ENCODE measurements around the gene PGF.

The PGF gene

GRCh38 chr14:74953686-74954085 is 1.7 kb downstream of the PGF start:
- no peak overlapping the region for H3K27ac ChIP-seq (ENCODE audit: low read length)
- peaks cover 8% of the 10 kb centered on the region for H3K27me3 ChIP-seq (ENCODE audit: low read depth, low read length)
- peak overlapping the region; percentile 44 to 68 for H3K4me3 ChIP-seq (ENCODE audit: low read depth in 1 of 2, low read length in 2 of 2)

GRCh38 chr14:74952697-74953484 is 2.5 kb downstream of the PGF start:
- peaks cover 0 to 15% of the 10 kb centered on the region in 2 donors for H3K4me1 ChIP-seq (ENCODE audit: control insufficient read depth in 1 of 2, insufficient read depth in 2 of 2, low read length in 2 of 2)
- peaks cover 8% of the 10 kb centered on the region for H3K27me3 ChIP-seq (ENCODE audit: low read depth, low read length)
- H3K36me3 ChIP-seq (ENCODE audit: control insufficient read depth in 1 of 2, insufficient read depth in 2 of 2, low read length in 2 of 2), result no peaks in the 10 kb centered on the region
- H3K9me3 ChIP-seq (ENCODE audit: control insufficient read depth in 1 of 2, low read length in 2 of 2), result no peaks in the 10 kb centered on the region
- H3K4me3 ChIP-seq (ENCODE audit: low read depth in 1 of 2, low read length in 2 of 2), result no peak overlapping the region
- no peak overlapping the region for H3K27ac ChIP-seq (ENCODE audit: low read length)

More at GRCh38 chr14:74953686-74954085, 1.7 kb downstream of the PGF start:
- no peaks in the 10 kb centered on the region for H3K9me3 ChIP-seq (ENCODE audit: control insufficient read depth in 1 of 2, low read length in 2 of 2)
- peaks cover 0 to 15% of the 10 kb centered on the region in 2 donors for H3K4me1 ChIP-seq (ENCODE audit: control insufficient read depth in 1 of 2, insufficient read depth in 2 of 2, low read length in 2 of 2)
- H3K36me3 ChIP-seq (ENCODE audit: control insufficient read depth in 1 of 2, insufficient read depth in 2 of 2, low read length in 2 of 2), result no peaks in the 10 kb centered on the region

- Histone ChIP-seq H3K4me3 (ENCODE audit: low read depth in 1 of 2, low read length in 2 of 2) (no peak overlapping the region), H3K9me3 (ENCODE audit: control insufficient read depth in 1 of 2, low read length in 2 of 2) (no peaks in the 10 kb centered on the region), H3K36me3 (ENCODE audit: control insufficient read depth in 1 of 2, insufficient read depth in 2 of 2, low read length in 2 of 2) (no peaks in the 10 kb centered on the region), H3K27ac (ENCODE audit: low read length) (no peak overlapping the region), H3K27me3 (ENCODE audit: low read depth, low read length) (peaks cover 8% of the 10 kb centered on the region), H3K4me1 (ENCODE audit: control insufficient read depth in 1 of 2, insufficient read depth in 2 of 2, low read length in 2 of 2) (peaks cover 0 to 15% of the 10 kb centered on the region in 2 donors)
Observed at GRCh38 chr14:74952180-74952665, 3.2 kb downstream of the PGF start.

GRCh38 chr14:74951443-74952179 is 3.8 kb downstream of the PGF start:
- peak overlapping the region; percentile 16 for H3K27ac ChIP-seq (ENCODE audit: low read length)
- H3K36me3 ChIP-seq (ENCODE audit: control insufficient read depth in 1 of 2, insufficient read depth in 2 of 2, low read length in 2 of 2), result no peaks in the 10 kb centered on the region
- H3K4me3 ChIP-seq (ENCODE audit: low read depth in 1 of 2, low read length in 2 of 2), result no peak overlapping the region
- H3K27me3 ChIP-seq (ENCODE audit: low read depth, low read length), result peaks cover 8% of the 10 kb centered on the region
- peaks cover 0 to 19% of the 10 kb centered on the region in 2 donors for H3K4me1 ChIP-seq (ENCODE audit: control insufficient read depth in 1 of 2, insufficient read depth in 2 of 2, low read length in 2 of 2)
- H3K9me3 ChIP-seq (ENCODE audit: control insufficient read depth in 1 of 2, low read length in 2 of 2), result no peaks in the 10 kb centered on the region

GRCh38 chr14:74950795-74951442 is 4.5 kb downstream of the PGF start:
- Histone ChIP-seq H3K9me3 (ENCODE audit: control insufficient read depth in 1 of 2, low read length in 2 of 2) (no peaks in the 10 kb centered on the region), H3K27me3 (ENCODE audit: low read depth, low read length) (peaks cover 8% of the 10 kb centered on the region), H3K4me3 (ENCODE audit: low read depth in 1 of 2, low read length in 2 of 2) (no peak overlapping the region), H3K27ac (ENCODE audit: low read length) (peak overlapping the region; percentile 16), H3K4me1 (ENCODE audit: control insufficient read depth in 1 of 2, insufficient read depth in 2 of 2, low read length in 2 of 2) (peaks cover 0 to 26% of the 10 kb centered on the region in 2 donors), H3K36me3 (ENCODE audit: control insufficient read depth in 1 of 2, insufficient read depth in 2 of 2, low read length in 2 of 2) (no peaks in the 10 kb centered on the region)

- Histone ChIP-seq H3K9me3 (ENCODE audit: control insufficient read depth in 1 of 2, low read length in 2 of 2) (no peaks in the 10 kb centered on the region), H3K27me3 (ENCODE audit: low read depth, low read length) (peaks cover 8% of the 10 kb centered on the region), H3K4me3 (ENCODE audit: low read depth in 1 of 2, low read length in 2 of 2) (no peak overlapping the region), H3K36me3 (ENCODE audit: control insufficient read depth in 1 of 2, insufficient read depth in 2 of 2, low read length in 2 of 2) (no peaks in the 10 kb centered on the region), H3K27ac (ENCODE audit: low read length) (no peak overlapping the region), H3K4me1 (ENCODE audit: control insufficient read depth in 1 of 2, insufficient read depth in 2 of 2, low read length in 2 of 2) (peaks cover 0 to 23% of the 10 kb centered on the region in 2 donors)
Observed at GRCh38 chr14:74949859-74950573, 5.4 kb downstream of the PGF start.

- Histone ChIP-seq H3K9me3 (ENCODE audit: control insufficient read depth in 1 of 2, low read length in 2 of 2) (no peaks in the 10 kb centered on the region), H3K27me3 (ENCODE audit: low read depth, low read length) (peaks cover 8% of the 10 kb centered on the region), H3K27ac (ENCODE audit: low read length) (no peak overlapping the region), H3K36me3 (ENCODE audit: control insufficient read depth in 1 of 2, insufficient read depth in 2 of 2, low read length in 2 of 2) (no peaks in the 10 kb centered on the region), H3K4me3 (ENCODE audit: low read depth in 1 of 2, low read length in 2 of 2) (no peak overlapping the region), H3K4me1 (ENCODE audit: control insufficient read depth in 1 of 2, insufficient read depth in 2 of 2, low read length in 2 of 2) (peaks cover 0 to 16% of the 10 kb centered on the region in 2 donors)
Observed at GRCh38 chr14:74949191-74949601, 6.2 kb downstream of the PGF start.

- Histone ChIP-seq H3K4me1 (ENCODE audit: control insufficient read depth in 1 of 2, insufficient read depth in 2 of 2, low read length in 2 of 2) (peaks cover 0 to 12% of the 10 kb centered on the region in 2 donors), H3K36me3 (ENCODE audit: control insufficient read depth in 1 of 2, insufficient read depth in 2 of 2, low read length in 2 of 2) (no peaks in the 10 kb centered on the region), H3K4me3 (ENCODE audit: low read depth in 1 of 2, low read length in 2 of 2) (no peak overlapping the region), H3K27me3 (ENCODE audit: low read depth, low read length) (peaks cover 8% of the 10 kb centered on the region), H3K9me3 (ENCODE audit: control insufficient read depth in 1 of 2, low read length in 2 of 2) (no peaks in the 10 kb centered on the region), H3K27ac (ENCODE audit: low read length) (peak overlapping the region; percentile 14)
Observed at GRCh38 chr14:74948228-74949175, 6.9 kb downstream of the PGF start.

- Histone ChIP-seq H3K9me3 (ENCODE audit: control insufficient read depth in 1 of 2, low read length in 2 of 2) (no peaks in the 10 kb centered on the region), H3K4me1 (ENCODE audit: control insufficient read depth in 1 of 2, insufficient read depth in 2 of 2, low read length in 2 of 2) (peaks cover 0 to 15% of the 10 kb centered on the region in 2 donors), H3K27ac (ENCODE audit: low read length) (no peak overlapping the region), H3K27me3 (ENCODE audit: low read depth, low read length) (peaks cover 4% of the 10 kb centered on the region), H3K36me3 (ENCODE audit: control insufficient read depth in 1 of 2, insufficient read depth in 2 of 2, low read length in 2 of 2) (no peaks in the 10 kb centered on the region), H3K4me3 (ENCODE audit: low read depth in 1 of 2, low read length in 2 of 2) (no peak overlapping the region)
Observed at GRCh38 chr14:74947353-74948227, 7.8 kb downstream of the PGF start.
